LNCaP clone FGC (cell line): ENCODE measurements around the gene SLC2A14.
"Not testable (repeated sequence)": the region's sequence is repeated elsewhere in the genome, so short reads cannot be mapped to it uniquely, and the experiment has no call there.

ENCODE experiments used
- DNase-seq: peaks from one replicate; pipeline ENCODE4 v3.0.0-alpha.2; 2011; ENCODE audit warnings: low read depth
- H3K4me3 ChIP-seq: 2 replicates; pipeline ENCODE4 v1.5.1; 2011; ENCODE audit warnings: mild to moderate bottlenecking, low read depth, low read length, control low read depth
- TF ChIP-seq, protein P1 (sequence below): IDR thresholded peaks from 2 replicates; pipeline ENCODE4 v1.5.1; 2012; ENCODE audit warnings: mild to moderate bottlenecking; ENCODE audit not compliant: control insufficient read depth, insufficient read depth; ENCODE audit errors: extremely low read depth

SLC2A14 gene

GRCh38 chr12:7857971-7858370, 14.7 kb downstream of the SLC2A14 start:
- TF ChIP-seq, protein P1, sequence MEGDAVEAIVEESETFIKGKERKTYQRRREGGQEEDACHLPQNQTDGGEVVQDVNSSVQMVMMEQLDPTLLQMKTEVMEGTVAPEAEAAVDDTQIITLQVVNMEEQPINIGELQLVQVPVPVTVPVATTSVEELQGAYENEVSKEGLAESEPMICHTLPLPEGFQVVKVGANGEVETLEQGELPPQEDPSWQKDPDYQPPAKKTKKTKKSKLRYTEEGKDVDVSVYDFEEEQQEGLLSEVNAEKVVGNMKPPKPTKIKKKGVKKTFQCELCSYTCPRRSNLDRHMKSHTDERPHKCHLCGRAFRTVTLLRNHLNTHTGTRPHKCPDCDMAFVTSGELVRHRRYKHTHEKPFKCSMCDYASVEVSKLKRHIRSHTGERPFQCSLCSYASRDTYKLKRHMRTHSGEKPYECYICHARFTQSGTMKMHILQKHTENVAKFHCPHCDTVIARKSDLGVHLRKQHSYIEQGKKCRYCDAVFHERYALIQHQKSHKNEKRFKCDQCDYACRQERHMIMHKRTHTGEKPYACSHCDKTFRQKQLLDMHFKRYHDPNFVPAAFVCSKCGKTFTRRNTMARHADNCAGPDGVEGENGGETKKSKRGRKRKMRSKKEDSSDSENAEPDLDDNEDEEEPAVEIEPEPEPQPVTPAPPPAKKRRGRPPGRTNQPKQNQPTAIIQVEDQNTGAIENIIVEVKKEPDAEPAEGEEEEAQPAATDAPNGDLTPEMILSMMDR, result no peak
- no peak for DNase-seq
- no peak overlapping the region for H3K4me3 ChIP-seq

GRCh38 chr12:7856516-7856915, 16.2 kb downstream of the SLC2A14 start:
- no peak overlapping the region for H3K4me3 ChIP-seq
- no peak for DNase-seq
- TF ChIP-seq, protein P1, result no peak

GRCh38 chr12:7853557-7853956, 19.2 kb downstream of the SLC2A14 start:
- H3K4me3 ChIP-seq, result no peak overlapping the region
- DNase-seq, result no peak
- TF ChIP-seq, protein P1, result no peak

DNA sequence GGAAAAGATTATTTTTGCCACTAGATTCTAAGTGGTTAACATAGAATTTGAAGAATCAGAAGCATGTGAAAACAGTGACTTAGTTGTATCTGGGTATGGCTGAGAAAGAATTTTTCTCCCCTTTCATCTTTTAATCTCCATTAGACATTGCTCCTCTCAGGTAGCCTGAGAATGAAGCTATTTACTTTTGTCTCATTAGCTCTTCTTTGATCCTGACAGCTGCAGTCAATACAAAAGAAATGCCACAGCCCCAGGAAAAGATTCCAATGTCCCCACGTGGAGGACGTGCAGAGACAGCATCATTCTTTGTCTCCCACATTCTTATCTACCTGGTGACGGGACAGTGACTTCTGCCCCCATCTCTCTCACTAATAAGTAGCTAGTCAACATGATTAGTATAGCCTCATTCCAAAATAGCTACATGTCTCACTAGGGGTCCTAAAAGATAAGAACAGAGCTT, 21.1 kb downstream of the SLC2A14 start:
- not testable (repeated sequence) for DNase-seq, H3K4me3 ChIP-seq

DNA sequence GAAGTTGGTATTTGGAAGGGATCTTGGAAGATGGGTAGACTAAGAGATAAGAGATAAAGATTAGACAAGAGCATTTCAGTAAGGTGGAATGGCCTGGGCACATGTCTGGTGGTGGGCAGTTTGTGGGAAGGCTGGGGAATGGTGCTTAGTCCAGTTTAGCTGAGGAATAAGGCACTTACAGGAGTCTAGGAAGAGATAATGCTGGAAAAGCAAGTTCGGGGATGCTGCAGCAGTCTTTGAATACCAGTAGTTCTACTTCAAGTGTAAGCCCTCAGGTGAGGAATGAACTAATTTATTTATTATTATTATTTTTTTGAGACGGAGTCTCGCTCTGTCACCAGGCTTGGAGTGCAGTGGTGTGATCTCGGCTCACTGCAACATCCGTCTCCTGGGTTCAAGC, 22.6 kb downstream of the SLC2A14 start:
- H3K4me3 ChIP-seq, DNase-seq: not testable (repeated sequence)

GRCh38 chr12:7848098-7848422, 24.7 kb downstream of the SLC2A14 start:
- not testable (repeated sequence) for DNase-seq

GRCh38 chr12:7847226-7848097, 25.3 kb downstream of the SLC2A14 start:
- not testable (repeated sequence) for DNase-seq, H3K4me3 ChIP-seq

More at GRCh38 chr12:7848098-7848422, 24.7 kb downstream of the SLC2A14 start:
- H3K4me3 ChIP-seq, result not testable (repeated sequence)

DNA sequence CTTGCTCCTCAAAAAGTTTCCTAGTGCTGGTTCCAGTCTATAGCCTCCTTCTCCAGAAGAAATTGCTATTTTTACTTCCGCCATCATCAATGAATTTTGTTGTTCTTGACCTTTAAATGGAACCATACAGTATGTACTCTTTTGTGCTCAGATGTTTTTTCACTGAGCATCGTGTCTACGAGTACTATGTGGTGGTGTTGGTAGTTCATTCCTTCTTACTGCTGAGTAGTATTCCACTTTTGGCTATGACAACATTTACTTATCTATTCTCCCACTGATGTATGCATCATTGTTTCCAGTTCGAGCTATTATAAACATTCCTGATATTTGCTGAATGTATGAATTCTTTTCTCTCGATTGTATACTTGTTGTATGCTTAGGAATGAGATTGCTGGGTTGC, 28.6 kb downstream of the SLC2A14 start:
- TF ChIP-seq, protein P1, result no peak
- H3K4me3 ChIP-seq, result no peak overlapping the region
- no peak for DNase-seq

DNA sequence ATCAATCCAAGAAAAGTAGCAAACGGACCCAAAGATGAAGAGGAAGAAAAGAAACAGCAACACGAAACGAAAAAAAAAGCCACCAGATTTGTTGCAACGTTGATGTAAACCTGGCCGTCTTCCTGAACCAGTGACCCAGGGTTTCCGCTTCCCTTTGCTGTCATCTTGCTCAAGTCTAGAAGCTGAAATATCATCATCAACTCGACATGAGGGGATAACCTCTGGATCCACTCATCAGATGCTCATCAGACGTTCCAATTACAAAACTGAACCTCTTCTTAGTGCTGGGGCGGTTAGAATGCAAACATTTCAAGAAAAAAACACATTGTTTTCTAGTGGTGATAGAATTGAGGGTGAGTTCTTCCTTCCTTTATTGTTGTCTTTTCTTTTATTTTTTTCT, 29.1 kb downstream of the SLC2A14 start:
- not testable (repeated sequence) for DNase-seq, H3K4me3 ChIP-seq

GRCh38 chr12:7843149-7843548, 29.6 kb downstream of the SLC2A14 start:
- not testable (repeated sequence) for DNase-seq

DNA sequence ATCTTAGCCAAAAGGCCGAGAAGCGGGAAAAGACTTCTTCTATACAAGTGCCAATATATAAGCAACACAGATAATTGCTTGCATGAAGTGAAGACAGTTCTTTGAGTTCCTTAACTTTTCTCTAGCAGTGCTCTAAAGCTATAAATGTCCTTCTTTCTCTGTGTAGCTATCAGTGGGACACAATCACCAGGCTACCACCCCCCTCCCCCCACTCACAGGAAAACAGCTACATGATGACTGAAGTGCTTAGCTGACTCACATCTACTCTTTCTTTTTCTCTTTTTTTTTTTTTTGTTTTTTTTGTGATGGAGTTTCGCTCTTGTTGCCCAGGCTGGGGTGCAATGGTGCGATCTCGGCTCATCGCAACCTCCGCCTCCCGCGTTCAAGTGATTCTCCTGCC, 30.3 kb downstream of the SLC2A14 start:
- not testable (repeated sequence) for H3K4me3 ChIP-seq, DNase-seq

More at GRCh38 chr12:7843149-7843548, 29.6 kb downstream of the SLC2A14 start:
- not testable (repeated sequence) for H3K4me3 ChIP-seq

GRCh38 chr12:7839848-7840247, 32.9 kb downstream of the SLC2A14 start:
- not testable (repeated sequence) for H3K4me3 ChIP-seq, DNase-seq

GRCh38 chr12:7839226-7839625, 33.5 kb downstream of the SLC2A14 start:
- H3K4me3 ChIP-seq, DNase-seq: not testable (repeated sequence)
